Astrocyte (in vitro differentiated cells and primary cell): Measurements from ENCODE around the gene TMEM132A.

Experiments
- CTCF ChIP-seq: IDR thresholded peaks from 2 replicates; pipeline ENCODE4 v1.5.1; 2011; ENCODE audit warnings: low read depth, mild to moderate bottlenecking, inconsistent platforms, low read length, moderate library complexity; ENCODE audit not compliant: insufficient read depth
- EZH2 ChIP-seq: IDR thresholded peaks from 2 replicates; pipeline ENCODE4 v1.6.1; 2012; ENCODE audit warnings: mild to moderate bottlenecking, low read length, inconsistent platforms; ENCODE audit not compliant: insufficient read depth

GRCh38 chr11:60905047-60905446 lies 19.2 kb upstream of the TMEM132A start:
- TF ChIP-seq CTCF (no peak), EZH2 (no peak)
